ENCODE data around the gene HECW1.
"Not testable (repeated sequence)": the region's sequence is repeated elsewhere in the genome, so short reads cannot be mapped to it uniquely, and the experiment has no call there.

Gene HECW1

GRCh38 chr7:43586251-43586900 lies 473.9 kb downstream of the HECW1 start:
- no peak for DNase-seq

GRCh38 chr7:43588477-43589132 lies 476.2 kb downstream of the HECW1 start:
- DNase-seq: no peak

GRCh38 chr7:43589133-43589478 lies 476.7 kb downstream of the HECW1 start:
- DNase-seq: no peak

GRCh38 chr7:43589728-43590127 lies 477.3 kb downstream of the HECW1 start:
- no peak for DNase-seq

- peak; percentile 53 for DNase-seq
Measured at GRCh38 chr7:43590862-43591557, 478.6 kb downstream of the HECW1 start.

- no peak for DNase-seq
Measured at GRCh38 chr7:43591558-43592180, 479.2 kb downstream of the HECW1 start.

- DNase-seq: no peak
Measured at GRCh38 chr7:43592326-43592725, 479.9 kb downstream of the HECW1 start.

GRCh38 chr7:43593010-43593409 lies 480.6 kb downstream of the HECW1 start:
- DNase-seq: peak; percentile 44

GRCh38 chr7:43594020-43594419 lies 481.6 kb downstream of the HECW1 start:
- no peak for DNase-seq

- DNase-seq: not testable (repeated sequence)
Measured at GRCh38 chr7:43596426-43596825, 484.0 kb downstream of the HECW1 start.

GRCh38 chr7:43600056-43600455 lies 487.6 kb downstream of the HECW1 start:
- DNase-seq: no peak

- DNase-seq: no peak
Measured at GRCh38 chr7:43602256-43602655, 489.8 kb downstream of the HECW1 start.

- DNase-seq: no peak
Measured at GRCh38 chr7:43604251-43604650, 491.8 kb downstream of the HECW1 start.

GRCh38 chr7:43609097-43609496 lies 496.6 kb downstream of the HECW1 start:
- no peak for DNase-seq

GRCh38 chr7:43612128-43612527 lies 499.7 kb downstream of the HECW1 start:
- DNase-seq: no peak

- DNase-seq: no peak
Measured at GRCh38 chr7:43612599-43613589, 500.4 kb downstream of the HECW1 start.
